Measurements from ENCODE around the gene WDR72. TPM values are rescaled to one million over a fixed set of nuclear protein-coding genes. Genes with fewer than 3 reads are reported as not detected.

The WDR72 gene
- total and polyA plus RNA-seq, 12 donors = 0.09 TPM; not detected in 11

DNA sequence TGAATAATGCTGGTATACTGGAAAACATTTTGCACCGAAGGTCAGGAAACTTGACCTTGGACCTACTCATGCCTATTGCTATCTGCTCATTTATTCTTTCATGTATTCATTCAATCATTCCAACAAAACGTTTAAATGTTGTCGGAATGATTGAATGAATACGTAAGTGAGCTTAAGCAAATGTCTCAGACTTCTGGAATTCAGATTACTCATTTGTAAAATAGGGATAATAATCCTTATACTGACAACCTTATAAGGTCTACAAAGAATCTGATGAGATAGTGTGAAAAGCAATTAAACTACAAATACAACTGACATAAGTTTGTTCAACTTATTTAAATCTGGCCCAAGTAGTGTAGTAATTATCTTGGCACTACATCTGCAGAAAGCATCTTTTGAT lies 288.7 kb downstream of the WDR72 start:
- TF ChIP-seq, protein P1, sequence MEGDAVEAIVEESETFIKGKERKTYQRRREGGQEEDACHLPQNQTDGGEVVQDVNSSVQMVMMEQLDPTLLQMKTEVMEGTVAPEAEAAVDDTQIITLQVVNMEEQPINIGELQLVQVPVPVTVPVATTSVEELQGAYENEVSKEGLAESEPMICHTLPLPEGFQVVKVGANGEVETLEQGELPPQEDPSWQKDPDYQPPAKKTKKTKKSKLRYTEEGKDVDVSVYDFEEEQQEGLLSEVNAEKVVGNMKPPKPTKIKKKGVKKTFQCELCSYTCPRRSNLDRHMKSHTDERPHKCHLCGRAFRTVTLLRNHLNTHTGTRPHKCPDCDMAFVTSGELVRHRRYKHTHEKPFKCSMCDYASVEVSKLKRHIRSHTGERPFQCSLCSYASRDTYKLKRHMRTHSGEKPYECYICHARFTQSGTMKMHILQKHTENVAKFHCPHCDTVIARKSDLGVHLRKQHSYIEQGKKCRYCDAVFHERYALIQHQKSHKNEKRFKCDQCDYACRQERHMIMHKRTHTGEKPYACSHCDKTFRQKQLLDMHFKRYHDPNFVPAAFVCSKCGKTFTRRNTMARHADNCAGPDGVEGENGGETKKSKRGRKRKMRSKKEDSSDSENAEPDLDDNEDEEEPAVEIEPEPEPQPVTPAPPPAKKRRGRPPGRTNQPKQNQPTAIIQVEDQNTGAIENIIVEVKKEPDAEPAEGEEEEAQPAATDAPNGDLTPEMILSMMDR (IDR thresholded peaks at IDR 0.05) = no peak
- 75 to 76% methylated on average over 4 of the region's 4 CpGs for WGBS, 2 donors
- Histone ChIP-seq H3K4me3 (no peak overlapping the region), H3K9me3 (peaks cover 0 to 4% (median 0%) of the 10 kb centered on the region in 11 donors), H3K36me3 (no peaks in the 10 kb centered on the region), H3K27ac (no peak overlapping the region), H3K4me1 (no peaks in the 10 kb centered on the region), H3K27me3 (peaks cover 0 to 18% (median 0%) of the 10 kb centered on the region in 7 donors)
- DNase-seq (no peak), ATAC-seq (no peak)
- intact Hi-C loops (cut with DNase I) = no loop called here

- no peaks in the 10 kb centered on the region for H3K36me3 ChIP-seq
- peaks cover 0 to 4% (median 0%) of the 10 kb centered on the region in 11 donors for H3K9me3 ChIP-seq
- H3K4me1 ChIP-seq = no peaks in the 10 kb centered on the region
- ATAC-seq (no peak), DNase-seq (no peak)
- no peak overlapping the region for H3K4me3 ChIP-seq
- no peak overlapping the region for H3K27ac ChIP-seq
- peaks cover 0 to 15% (median 0%) of the 10 kb centered on the region in 7 donors for H3K27me3 ChIP-seq
- intact Hi-C loops (cut with DNase I) = no loop called here
- TF ChIP-seq, protein P1 (IDR thresholded peaks at IDR 0.05) = no peak
- WGBS, 2 donors = 88 to 89% methylated on average over 2 of the region's 2 CpGs
Measured at GRCh38 chr15:53469422-53469821, 290.0 kb downstream of the WDR72 start.

Other genes starting within 250 kb of the WDR72 start
- under 1 TPM in 7 of 10 donors, not detected in 3; 0.04 to 0.85 (median 0.19) TPM for gene UNC13C, start 218.8 kb upstream of the WDR72 start, total RNA-seq
- not detected for gene UNC13C, start 218.8 kb upstream of the WDR72 start, polyA plus RNA-seq

All from heart right ventricle (tissue), 16 donors.